Lower leg skin (tissue), 3 donors: ENCODE measurements around the gene NPS.

Source experiments
- POLR2A ChIP-seq, 2 donors: fragments of 450-650 bp; IDR thresholded peaks; one replicate each; pipeline ENCODE4 v1.6.1; 2016 to 2017; ENCODE audit warnings: antibody characterized with exemption in 2 of 2, mild to moderate bottlenecking in 1 of 2, moderate library complexity in 1 of 2
- TF ChIP-seq, protein P1 (sequence below), 3 donors: fragments of 450-650 bp; IDR thresholded peaks; one replicate each; pipeline ENCODE4 v1.5.1; 2016; ENCODE audit warnings: antibody characterized with exemption in 3 of 3, mild to moderate bottlenecking in 3 of 3, moderate library complexity in 2 of 3

DNA sequence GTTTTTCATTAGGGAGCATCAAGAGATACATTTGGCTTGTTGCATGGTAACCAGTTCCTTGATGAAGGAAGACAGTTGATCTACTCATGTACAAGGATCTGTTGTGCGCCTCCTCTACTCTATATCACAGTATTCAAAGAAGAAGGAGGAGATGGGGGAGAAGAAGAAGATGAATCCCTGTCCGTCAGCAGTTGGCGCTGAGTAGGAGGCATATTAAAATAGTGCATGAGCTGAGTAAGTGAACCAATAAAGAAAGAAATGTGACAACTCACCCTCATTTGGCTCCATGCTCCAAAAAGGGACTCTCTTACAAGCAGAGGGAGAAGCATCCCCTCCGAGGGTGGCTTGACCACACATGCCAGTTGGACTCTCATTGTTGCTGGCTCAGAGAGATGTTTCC, 20.1 kb downstream of the NPS start:
- TF ChIP-seq, protein P1, sequence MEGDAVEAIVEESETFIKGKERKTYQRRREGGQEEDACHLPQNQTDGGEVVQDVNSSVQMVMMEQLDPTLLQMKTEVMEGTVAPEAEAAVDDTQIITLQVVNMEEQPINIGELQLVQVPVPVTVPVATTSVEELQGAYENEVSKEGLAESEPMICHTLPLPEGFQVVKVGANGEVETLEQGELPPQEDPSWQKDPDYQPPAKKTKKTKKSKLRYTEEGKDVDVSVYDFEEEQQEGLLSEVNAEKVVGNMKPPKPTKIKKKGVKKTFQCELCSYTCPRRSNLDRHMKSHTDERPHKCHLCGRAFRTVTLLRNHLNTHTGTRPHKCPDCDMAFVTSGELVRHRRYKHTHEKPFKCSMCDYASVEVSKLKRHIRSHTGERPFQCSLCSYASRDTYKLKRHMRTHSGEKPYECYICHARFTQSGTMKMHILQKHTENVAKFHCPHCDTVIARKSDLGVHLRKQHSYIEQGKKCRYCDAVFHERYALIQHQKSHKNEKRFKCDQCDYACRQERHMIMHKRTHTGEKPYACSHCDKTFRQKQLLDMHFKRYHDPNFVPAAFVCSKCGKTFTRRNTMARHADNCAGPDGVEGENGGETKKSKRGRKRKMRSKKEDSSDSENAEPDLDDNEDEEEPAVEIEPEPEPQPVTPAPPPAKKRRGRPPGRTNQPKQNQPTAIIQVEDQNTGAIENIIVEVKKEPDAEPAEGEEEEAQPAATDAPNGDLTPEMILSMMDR (IDR thresholded peaks at IDR 0.05), result no peak
- TF ChIP-seq POLR2A (IDR thresholded peaks at IDR 0.05), result no peak
